HL-60 (cell line): ENCODE data around the gene NDUFAB1.

ENCODE experiments used
- CTCF ChIP-seq: IDR thresholded peaks from one replicate; pipeline ENCODE4 v1.5.1; 2011; ENCODE audit warnings: low read length, control low read depth, inconsistent platforms; ENCODE audit not compliant: insufficient read depth
- POLR2AphosphoS5 ChIP-seq: IDR thresholded peaks from 2 replicates; pipeline ENCODE4 v1.6.1; 2012; ENCODE audit warnings: low read depth

GRCh38 chr16:23579371-23579770 lies 16.7 kb downstream of the NDUFAB1 start:
- no peak for TF ChIP-seq CTCF
- no peak for TF ChIP-seq POLR2AphosphoS5
